GM10847 (cell line): ENCODE measurements around the gene NAGK.

Source experiments
- POLR2A ChIP-seq: IDR thresholded peaks from 2 replicates; pipeline ENCODE4 v1.6.1; 2011; ENCODE audit not compliant: insufficient read length; ENCODE audit errors: extremely low read depth

NAGK gene

DNA sequence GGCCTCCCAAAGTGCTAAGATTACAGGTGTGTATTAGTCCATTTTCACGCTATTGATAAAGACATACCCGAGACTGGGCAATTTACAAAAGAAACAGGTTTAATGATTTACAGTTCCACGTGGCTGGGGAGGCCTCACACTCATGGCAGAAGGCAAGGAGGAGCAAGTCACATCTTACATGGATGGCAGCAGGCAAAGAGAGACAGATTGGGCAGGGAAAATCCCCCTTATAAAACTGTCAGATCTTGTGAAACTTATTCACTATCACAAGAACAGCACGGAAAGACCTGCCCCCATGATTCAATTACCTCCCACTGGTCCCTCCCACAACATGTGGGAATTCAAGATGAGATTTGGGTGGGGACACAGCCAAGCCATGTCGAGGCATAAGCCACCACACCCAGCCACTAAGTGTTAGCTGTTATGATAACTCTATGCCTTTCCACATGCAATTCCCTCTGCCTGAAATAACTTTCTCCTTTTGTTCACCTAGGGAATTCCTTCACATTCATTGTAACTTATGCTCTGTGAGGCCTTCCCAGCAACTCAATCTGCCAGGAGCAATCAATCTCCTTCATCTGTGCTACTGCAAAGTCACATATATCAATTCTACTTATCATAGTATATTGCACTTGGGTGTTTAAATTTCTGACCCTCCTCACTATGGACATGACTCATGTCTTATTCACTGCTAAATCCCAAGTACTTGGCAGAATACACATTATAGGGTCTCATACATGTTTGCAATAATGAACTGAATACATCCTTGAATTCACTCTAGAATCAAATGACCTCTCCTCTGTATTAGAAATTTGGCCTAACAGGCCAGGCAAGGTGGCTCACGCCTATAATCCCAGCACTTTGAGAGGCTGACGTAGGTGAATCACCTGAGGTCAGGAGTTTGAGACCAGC is 54.2 kb downstream of the NAGK start:
- TF ChIP-seq POLR2A: no peak

DNA sequence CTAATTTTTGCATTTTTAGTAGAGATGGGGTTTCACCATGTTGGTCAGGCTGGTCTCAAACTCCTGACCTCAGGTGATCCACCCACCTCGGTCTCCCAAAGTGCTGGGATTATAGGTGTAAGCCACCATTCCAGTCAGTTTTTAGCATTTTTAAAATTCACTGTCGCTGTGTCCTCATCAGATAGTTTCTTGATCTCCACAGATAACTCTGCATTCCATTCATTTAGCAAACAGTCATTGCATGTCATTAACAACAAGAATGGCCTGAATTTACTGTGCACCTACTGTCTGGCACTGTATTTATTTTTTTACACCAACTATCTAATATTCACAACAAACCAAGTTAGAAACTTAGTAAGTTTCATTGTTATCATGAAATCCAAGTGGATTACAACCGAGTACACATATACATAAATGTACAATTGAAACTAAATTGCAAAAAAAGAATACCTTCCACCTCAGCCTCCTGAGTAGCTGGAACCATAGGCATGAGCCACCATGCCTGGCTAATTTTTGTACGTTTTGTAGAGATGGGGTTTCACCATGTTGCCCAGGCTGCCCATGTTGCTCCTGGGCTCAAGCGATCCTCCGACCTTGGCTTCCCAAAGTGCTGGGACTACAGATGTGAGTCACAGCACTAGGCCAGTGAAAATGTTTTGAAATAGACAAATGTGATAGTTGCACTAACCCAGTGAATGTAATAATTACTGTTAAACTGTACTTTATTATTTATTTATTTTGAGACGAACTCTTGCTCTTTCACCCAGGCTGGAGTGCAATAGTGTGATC is 57.3 kb downstream of the NAGK start:
- TF ChIP-seq POLR2A: no peak

DNA sequence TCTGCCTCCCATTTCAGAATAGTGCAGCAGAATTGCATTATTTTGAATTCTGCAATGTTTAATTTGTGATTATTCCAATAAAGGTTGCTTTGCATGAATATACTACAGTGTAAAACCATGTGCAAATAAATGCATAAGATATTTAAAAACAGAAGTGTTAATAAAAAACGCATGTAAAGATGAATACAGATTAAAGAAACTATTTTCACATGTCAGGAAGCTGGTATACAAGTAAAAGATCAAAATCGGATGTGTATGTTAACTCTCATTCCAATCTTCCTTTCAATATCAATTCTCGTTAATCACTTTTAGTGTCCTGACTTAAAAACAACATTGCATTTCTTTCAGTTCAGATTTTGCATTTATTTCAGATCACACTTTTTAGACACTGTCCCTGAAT is 58.5 kb downstream of the NAGK start:
- TF ChIP-seq POLR2A: no peak
